GM10847 (cell line): ENCODE data around the gene ANKDD1A.

Experiments used
- POLR2A ChIP-seq: IDR thresholded peaks from 2 replicates; pipeline ENCODE4 v1.6.1; 2011; ENCODE audit not compliant: insufficient read length; ENCODE audit errors: extremely low read depth

ANKDD1A gene

DNA sequence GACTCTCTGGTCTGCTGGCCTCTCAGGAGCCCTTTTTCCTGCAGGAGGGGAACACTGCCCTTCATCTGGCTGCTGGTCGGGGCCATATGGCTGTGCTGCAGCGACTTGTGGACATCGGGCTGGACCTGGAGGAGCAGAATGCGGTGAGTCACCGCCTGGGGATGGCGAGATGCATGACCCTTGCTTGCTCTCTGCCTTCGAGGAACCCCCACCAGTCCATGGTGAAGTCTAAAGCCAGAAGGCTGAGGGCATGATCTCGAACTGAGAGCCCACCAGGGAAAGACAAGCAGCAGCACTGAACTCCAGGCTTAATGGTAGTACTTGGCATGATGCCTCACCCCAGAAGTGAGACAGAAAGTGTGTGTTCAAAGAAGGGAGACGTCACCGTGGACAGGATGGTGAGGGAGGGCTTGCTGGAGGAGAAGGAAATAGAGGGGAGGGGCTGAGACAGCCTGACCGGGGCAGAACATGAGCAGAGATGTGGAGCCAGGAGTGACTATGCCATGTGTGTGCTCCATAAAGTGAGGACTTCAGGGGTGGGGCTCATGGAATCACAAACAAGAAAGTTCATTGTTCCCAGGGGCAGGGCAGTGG lies 19.2 kb downstream of the ANKDD1A start:
- TF ChIP-seq POLR2A: no peak

DNA sequence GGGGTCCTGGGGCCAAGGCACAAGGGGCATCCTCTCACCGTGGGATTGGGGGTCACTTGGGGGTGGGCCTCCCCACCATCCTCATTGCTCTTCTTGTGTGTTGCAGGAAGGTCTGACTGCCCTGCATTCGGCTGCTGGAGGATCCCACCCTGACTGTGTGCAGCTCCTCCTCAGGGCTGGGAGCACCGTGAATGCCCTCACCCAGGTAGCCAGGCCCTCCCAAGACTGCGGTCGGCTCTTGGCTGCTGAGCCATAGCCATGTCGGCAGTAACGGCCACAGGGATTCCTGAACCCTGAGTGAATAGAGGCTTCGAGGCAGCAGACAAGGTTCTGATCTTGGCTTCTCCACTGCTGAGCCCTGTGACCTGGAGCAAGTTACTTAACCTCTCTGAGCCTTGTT lies 19.7 kb downstream of the ANKDD1A start:
- TF ChIP-seq POLR2A: no peak

DNA sequence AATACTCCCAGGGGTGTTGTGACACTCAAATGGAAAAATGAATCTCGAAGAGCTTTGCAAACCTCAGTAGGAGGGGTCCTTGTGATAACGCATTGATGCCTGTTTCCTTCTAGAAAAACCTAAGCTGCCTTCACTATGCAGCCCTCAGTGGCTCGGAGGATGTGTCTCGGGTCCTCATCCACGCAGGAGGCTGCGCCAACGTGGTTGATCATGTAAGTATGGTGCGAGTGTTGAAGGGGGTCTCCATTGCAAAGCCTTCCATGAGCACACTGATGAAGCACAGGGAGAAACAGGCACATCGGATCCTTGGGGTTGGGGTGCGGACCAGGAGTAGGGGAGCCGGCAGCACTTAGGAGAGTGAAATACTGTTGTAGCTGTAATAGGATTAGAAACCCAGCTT lies 22.3 kb downstream of the ANKDD1A start:
- TF ChIP-seq POLR2A: no peak

- TF ChIP-seq POLR2A: no peak
Measured at GRCh38 chr15:64938192-64938591, 26.5 kb downstream of the ANKDD1A start.

DNA sequence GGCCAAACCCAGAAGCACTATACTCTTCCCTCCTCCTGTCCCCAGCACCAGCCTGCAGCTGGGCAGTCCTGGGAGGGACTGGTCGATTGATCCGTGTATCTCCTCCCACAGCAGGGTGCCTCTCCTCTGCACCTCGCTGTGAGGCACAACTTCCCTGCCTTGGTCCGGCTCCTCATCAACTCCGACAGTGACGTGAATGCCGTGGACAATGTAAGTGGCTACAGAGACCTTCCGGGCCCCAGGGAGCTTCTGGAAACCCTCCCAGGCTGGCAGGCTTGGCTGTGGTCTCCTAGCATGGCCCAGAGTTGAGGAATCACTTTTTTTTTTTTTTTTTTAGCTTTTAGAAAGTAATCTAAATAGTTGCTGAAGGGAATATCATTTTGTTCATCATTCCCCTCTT lies 30.7 kb downstream of the ANKDD1A start:
- no peak for TF ChIP-seq POLR2A

GRCh38 chr15:64943512-64944225 lies 32.0 kb downstream of the ANKDD1A start:
- no peak for TF ChIP-seq POLR2A

GRCh38 chr15:64944961-64945360 lies 33.3 kb downstream of the ANKDD1A start:
- no peak for TF ChIP-seq POLR2A

DNA sequence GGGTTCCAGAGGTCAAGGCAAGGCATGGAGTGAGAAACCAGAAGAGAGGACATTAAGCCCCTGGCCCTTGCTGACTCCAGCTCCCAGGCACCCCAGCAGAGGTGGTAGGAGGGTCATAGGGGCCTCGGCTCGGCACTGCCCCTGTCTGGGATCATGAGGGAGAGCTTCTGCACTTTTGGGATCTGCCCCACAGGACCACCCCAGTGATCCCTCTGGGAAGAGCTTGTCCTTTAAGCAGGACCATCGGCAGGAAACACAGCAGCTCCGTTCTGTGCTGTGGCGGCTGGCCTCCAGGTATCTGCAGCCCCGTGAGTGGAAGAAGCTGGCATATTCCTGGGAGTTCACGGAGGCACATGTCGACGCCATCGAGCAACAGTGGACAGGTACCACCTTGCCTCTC lies 35.5 kb downstream of the ANKDD1A start:
- no peak for TF ChIP-seq POLR2A

- no peak for TF ChIP-seq POLR2A
Measured at GRCh38 chr15:64948916-64949315, 37.2 kb downstream of the ANKDD1A start.

DNA sequence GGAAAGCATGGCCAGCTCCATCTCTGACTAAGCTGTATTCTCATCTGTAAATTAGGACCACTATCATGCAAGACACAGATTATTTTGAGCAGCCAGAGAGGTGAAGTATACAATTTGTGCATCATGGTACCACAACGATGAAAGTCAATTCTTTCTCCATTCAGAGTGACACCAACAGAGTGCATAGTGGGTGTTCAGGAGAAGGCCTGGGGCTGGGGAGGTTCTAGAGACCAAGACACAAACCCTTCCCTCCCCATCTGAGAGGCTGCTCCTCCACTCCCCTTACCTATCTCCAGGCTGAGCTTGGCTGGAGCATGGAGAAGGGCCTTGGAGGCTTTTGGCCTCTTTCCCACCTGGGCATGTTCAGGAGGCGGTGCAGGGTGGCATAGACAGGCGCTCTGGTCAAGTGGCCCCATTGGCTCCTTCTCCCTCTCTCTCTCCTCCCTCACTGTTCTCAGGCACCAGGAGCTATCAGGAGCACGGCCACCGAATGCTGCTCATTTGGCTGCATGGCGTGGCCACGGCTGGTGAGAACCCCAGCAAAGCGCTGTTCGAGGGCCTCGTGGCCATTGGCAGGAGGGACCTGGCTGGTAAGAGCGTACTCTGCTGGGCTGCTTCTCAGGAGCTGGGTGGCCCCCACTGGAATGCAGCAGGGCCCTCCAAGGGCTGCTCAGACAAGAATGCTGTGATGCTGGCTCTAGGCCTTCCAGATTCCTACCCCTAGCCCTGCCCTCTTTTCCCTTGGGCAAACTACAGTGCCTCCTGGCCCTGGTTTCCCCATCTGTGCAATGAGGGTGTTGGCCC lies 37.9 kb downstream of the ANKDD1A start:
- no peak for TF ChIP-seq POLR2A

DNA sequence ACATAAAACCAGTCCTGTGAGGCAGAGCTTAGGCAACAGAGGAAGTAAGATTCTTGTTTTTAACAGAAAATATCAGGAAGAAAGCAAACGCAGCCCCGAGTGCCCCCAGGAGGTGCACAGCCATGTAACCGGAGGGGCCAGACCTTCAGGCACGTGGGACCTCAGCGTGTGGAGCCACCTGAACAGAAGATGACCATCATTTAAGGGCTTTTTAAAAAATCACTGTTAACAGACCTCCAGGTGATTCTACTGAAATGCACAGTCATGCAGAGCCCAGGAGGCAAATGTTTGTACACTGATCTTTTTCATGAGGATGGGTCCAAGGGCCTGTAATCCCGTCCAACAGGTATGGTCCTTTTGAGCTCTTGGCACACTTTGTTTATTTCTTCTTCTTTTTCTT lies 39.2 kb downstream of the ANKDD1A start:
- TF ChIP-seq POLR2A: no peak

- TF ChIP-seq POLR2A: no peak
Measured at GRCh38 chr15:64951777-64952418, 40.2 kb downstream of the ANKDD1A start.

- TF ChIP-seq POLR2A: no peak
Measured at GRCh38 chr15:64954395-64954794, 42.7 kb downstream of the ANKDD1A start.

GRCh38 chr15:64959128-64959527 lies 47.4 kb downstream of the ANKDD1A start:
- no peak for TF ChIP-seq POLR2A

DNA sequence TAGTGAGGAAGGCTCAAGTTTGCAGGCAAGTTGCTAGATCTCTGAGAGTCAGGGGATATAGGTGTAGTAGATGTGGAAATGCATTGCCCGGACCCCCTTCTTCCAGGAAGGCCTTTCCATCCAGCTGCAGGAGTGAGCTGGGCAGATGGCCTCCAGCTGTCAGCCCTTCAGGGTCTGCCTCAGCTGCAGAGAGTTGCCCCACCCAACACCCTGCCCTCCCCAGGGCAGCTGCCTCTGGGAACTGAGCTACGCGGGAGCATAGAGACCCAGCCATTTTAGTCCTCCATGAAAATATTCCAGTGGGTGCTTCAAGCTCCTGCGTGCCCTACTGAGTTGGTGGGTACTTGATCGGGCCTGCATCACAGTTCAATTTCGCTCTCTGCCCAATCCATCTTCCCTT lies 48.5 kb downstream of the ANKDD1A start:
- TF ChIP-seq POLR2A: no peak

- no peak for TF ChIP-seq POLR2A
Measured at GRCh38 chr15:64961013-64961412, 49.3 kb downstream of the ANKDD1A start.
